K562 (cell line): Measurements from ENCODE around the gene GFOD1. TPM values are rescaled to one million over a fixed set of nuclear protein-coding genes. Genes with fewer than 3 reads are reported as not detected.

Experiments used
- ATAC-seq: fragments of 200-7000 bp; cut with Tn5 transposase; 3 replicates; pipeline ENCODE4 v1.9.1; 2020; ENCODE audit warnings: moderate library complexity
- BruUV-seq: library from RNA; stranded (reverse); fragments of 400-500 nt; replicated peaks from 2 replicates; lab custom pipeline; 2021; lab: Mats Ljungman, UMichigan
- CTCF ChIA-PET: fragments of 300-600 bp; formaldehyde crosslinking; extraction: SDS; loops from one replicate; lab custom pipeline; 2021; ENCODE audit warnings: low intra/inter-chr PET ratio; lab: Yijun Ruan, JAX
- POLR2A ChIA-PET: fragments of 300-600, 350-650 bp; sonication (Branson Sonifier 250); formaldehyde crosslinking; extraction: SDS; loops from one replicate; lab custom pipeline; 2021; ENCODE audit warnings: antibody characterized with exemption, inconsistent platforms; lab: Yijun Ruan, JAX
- DNase-seq, 4 experiments: peaks; one replicate each; pipeline versions ENCODE4 v3.0.0 to v3.0.0-alpha.2; 2011 to 2018; ENCODE audit warnings: low spot score in 3 of 4, mixed read lengths in 3 of 4; ENCODE audit errors: extremely low read depth in 1 of 4
- FAIRE-seq: peaks from 2 replicates; lab custom pipeline; 2011; peaks lifted over from hg19 to GRCh38; lab: Jason Lieb, UNC
- H2AFZ ChIP-seq: 2 replicates; pipeline ENCODE4 v1.6.0; 2011; ENCODE audit warnings: low read depth, low read length, control low read depth, inconsistent platforms
- H3K27ac ChIP-seq: fragments of 200-600 bp; 3 replicates; pipeline ENCODE4 v1.8.0; 2011; ENCODE audit warnings: low read depth, mild to moderate bottlenecking, control low read depth, inconsistent platforms, low read length, moderate library complexity, mixed read lengths; ENCODE audit errors: extremely low read depth
- H3K27me3 ChIP-seq, 2 experiments: fragments of 300-600 bp in 1 of 2; 2 replicates in 1 of 2; 3 replicates in 1 of 2; pipeline versions ENCODE4 v1.6.0 to v1.8.0; 2011; ENCODE audit warnings: inconsistent platforms in 2 of 2, low read length in 2 of 2, mild to moderate bottlenecking in 1 of 2, mixed read lengths in 1 of 2, moderate library complexity in 1 of 2; ENCODE audit not compliant: control insufficient read depth in 2 of 2, insufficient read depth in 2 of 2
- H3K36me3 ChIP-seq: fragments of 300-600 bp; 3 replicates; pipeline ENCODE4 v1.8.0; 2011; ENCODE audit warnings: mild to moderate bottlenecking, low read length, inconsistent platforms; ENCODE audit not compliant: control insufficient read depth, insufficient read depth
- H3K4me1 ChIP-seq, 2 experiments: fragments of 200-600 bp in 1 of 2; replicated peaks in 1 of 2; 2 replicates in 1 of 2; 3 replicates in 1 of 2; pipeline versions ENCODE4 v1.5.1 to v1.8.0; 2011; ENCODE audit warnings: inconsistent platforms in 2 of 2, low read length in 2 of 2, mild to moderate bottlenecking in 1 of 2, mixed read lengths in 1 of 2, moderate library complexity in 1 of 2; ENCODE audit not compliant: control insufficient read depth in 2 of 2, insufficient read depth in 2 of 2
- H3K4me2 ChIP-seq: 2 replicates; pipeline ENCODE4 v1.6.1; 2011; ENCODE audit warnings: low read length, control low read depth, inconsistent platforms, mixed read lengths; ENCODE audit not compliant: insufficient read depth
- H3K4me3 ChIP-seq: fragments of 200-600 bp; sonication (generic), shearing (Covaris generic); 2 replicates; pipeline ENCODE4 v1.5.1; 2016; ENCODE audit warnings: control low read depth, inconsistent platforms
- H3K79me2 ChIP-seq: fragments of 200-600 bp; 3 replicates; pipeline ENCODE4 v1.8.0; 2011; ENCODE audit warnings: low read length, inconsistent platforms; ENCODE audit not compliant: control insufficient read depth, insufficient read depth
- H3K9ac ChIP-seq, 2 experiments: 2 replicates each; pipeline versions ENCODE4 v1.6.0 to v1.6.1; 2011; ENCODE audit warnings: low read depth in 2 of 2, low read length in 2 of 2, control low read depth in 1 of 2, inconsistent platforms in 1 of 2, mild to moderate bottlenecking in 1 of 2, mixed read lengths in 1 of 2; ENCODE audit not compliant: insufficient read depth in 1 of 2
- H3K9me1 ChIP-seq: one replicate; pipeline ENCODE4 v1.6.0; 2011; ENCODE audit warnings: inconsistent platforms, mild to moderate bottlenecking, low read length, moderate library complexity; ENCODE audit not compliant: control insufficient read depth, insufficient read depth
- H3K9me3 ChIP-seq: replicated peaks from 2 replicates; pipeline ENCODE4 v1.5.1; 2011; ENCODE audit warnings: low read depth, low read length, inconsistent platforms; ENCODE audit not compliant: control insufficient read depth, insufficient read depth
- H4K20me1 ChIP-seq: replicated peaks from 2 replicates; pipeline ENCODE4 v1.6.1; 2011; ENCODE audit warnings: low read length, inconsistent platforms, mixed read lengths; ENCODE audit not compliant: control insufficient read depth, insufficient read depth
- BRD9 ChIP-seq: fragments of 450-650 bp; IDR thresholded peaks from 2 replicates; pipeline ENCODE4 v1.6.1; 2018; ENCODE audit warnings: low read depth; ENCODE audit not compliant: partially characterized antibody
- CBX3 ChIP-seq, 2 experiments: IDR thresholded peaks; 1 replicate in 1 of 2; 2 replicates in 1 of 2; pipeline ENCODE4 v1.6.1; 2012; ENCODE audit warnings: inconsistent platforms in 2 of 2, low read length in 2 of 2, borderline replicate concordance in 1 of 2, control low read depth in 1 of 2
- CREB1 ChIP-seq, 2 experiments: sonication (generic) in 1 of 2; formaldehyde crosslinking in 1 of 2; IDR thresholded peaks; 2 replicates each; pipeline versions ENCODE4 v1.6.1 to v1.8.0; 2012 to 2022; ENCODE audit warnings: inconsistent platforms in 1 of 2, mild to moderate bottlenecking in 1 of 2, missing genetic modification reagents in 1 of 2, moderate library complexity in 1 of 2
- CSDE1 ChIP-seq, 2 experiments: fragments of 450-650 bp; IDR thresholded peaks; 2 replicates each; pipeline ENCODE4 v1.6.1; 2016; ENCODE audit warnings: mild to moderate bottlenecking in 1 of 2
- ELF2 ChIP-seq: fragments of 250-450 bp; sonication (Bioruptor Pico); IDR thresholded peaks from 2 replicates; pipeline ENCODE4 v1.5.0; 2021; ENCODE audit warnings: mild to moderate bottlenecking
- FOXJ3 ChIP-seq: sonication (generic); formaldehyde crosslinking; IDR thresholded peaks from 2 replicates; pipeline ENCODE4 v1.4.0; 2020; ENCODE audit warnings: mild to moderate bottlenecking, missing genetic modification reagents
- GTF2E2 ChIP-seq: fragments of 200-800 bp; sonication (Bioruptor generic); IDR thresholded peaks from 2 replicates; pipeline ENCODE4 v1.6.1; 2016; ENCODE audit warnings: missing genetic modification characterization, missing compliant biosample characterization
- PCBP2 ChIP-seq: fragments of 200-400 bp; formaldehyde crosslinking; IDR thresholded peaks from 2 replicates; pipeline ENCODE4 v1.6.1; 2018; ENCODE audit warnings: low read length, low read depth, mild to moderate bottlenecking, moderate library complexity; ENCODE audit not compliant: poor library complexity, severe bottlenecking
- POLR2AphosphoS2 ChIP-seq: IDR thresholded peaks from 2 replicates; pipeline ENCODE4 v1.6.1; 2012; ENCODE audit warnings: low read length, improper control_type of control experiment
- SPI1 ChIP-seq: IDR thresholded peaks from 2 replicates; pipeline ENCODE4 v1.6.1; 2011; ENCODE audit warnings: low read depth, low read length, control low read depth, borderline replicate concordance
- TAL1 ChIP-seq: fragments of 450-650 bp; IDR thresholded peaks from 2 replicates; pipeline ENCODE4 v1.6.1; 2016; ENCODE audit warnings: mild to moderate bottlenecking
- TRIM24 ChIP-seq, 2 experiments: fragments of 450-650 bp; IDR thresholded peaks; 2 replicates each; pipeline ENCODE4 v1.6.1; 2016
- ZNF766 ChIP-seq: fragments of 200-800 bp; sonication (Bioruptor generic); conservative IDR thresholded peaks from 2 replicates; pipeline ENCODE4 v1.6.1; 2016; ENCODE audit warnings: missing genetic modification characterization, missing compliant biosample characterization
- WGBS: fragments of 100-300 bp; shearing (Covaris generic); methylation state at CpG from one replicate; pipeline ENCODE4 v1.1.6; 2016; ENCODE audit warnings: low coverage, mixed read lengths; ENCODE audit not compliant: insufficient coverage; ENCODE audit errors: missing lambda C conversion rate; 5-methylcytosine and 5-hydroxymethylcytosine counted together
- in situ Hi-C: fragments of 300-500 bp; cut with MboI; formaldehyde crosslinking; loops from 4 replicates; pipeline ENCODE4 v1.15.0; 2018; ENCODE audit warnings: inconsistent platforms, mixed read lengths
- intact Hi-C: fragments of 100-400 bp; cut with micrococcal nuclease; formaldehyde crosslinking; loops from 2 replicates; pipeline ENCODE4 v1.14.2; 2022
- polyA plus RNA-seq, 8 experiments: library from polyadenylated mRNA; depleted of rRNA in 4 of 8; stranded (reverse) in 5 of 8; unstranded in 3 of 8; fragments of >200 nt; fragmentation: Nextera tagmentation in 2 of 8; fragmentation: Illumina TruSeq in 1 of 8; extraction: Ambion mirVana in 2 of 8; extraction: Trizol in 1 of 8; gene quantifications; 2 replicates each; pipeline versions ENCODE4 v1.2.1 to v1.2.3, GENCODE V29; 2011 to 2014; ENCODE audit warnings: inconsistent platforms in 1 of 8, missing spikeins in 1 of 8
- total RNA-seq, 7 experiments: library from RNA; depleted of rRNA in 6 of 7; stranded (reverse); fragments of >200 nt in 6 of 7; fragmentation: Illumina TruSeq in 2 of 7; extraction: Trizol in 2 of 7; gene quantifications; 2 replicates each; pipeline versions ENCODE4 v1.2.1 to v1.2.3, GENCODE V29; 2011 to 2021; ENCODE audit warnings: low replicate concordance in 1 of 7
- TF ChIP-seq, protein P1 (sequence below): sonication (generic); formaldehyde crosslinking; IDR thresholded peaks from 2 replicates; pipeline ENCODE4 v1.8.0; 2022; ENCODE audit warnings: missing genetic modification reagents, mild to moderate bottlenecking, borderline replicate concordance
- TF ChIP-seq, protein P2 (sequence below): fragments of 250-450 bp; sonication (Bioruptor Pico); IDR thresholded peaks from 2 replicates; pipeline ENCODE4 v1.9.0; 2021; ENCODE audit warnings: mild to moderate bottlenecking, inconsistent platforms
- TF ChIP-seq, protein P3 (sequence below): fragments of 250-450 bp; sonication (Bioruptor Pico); IDR thresholded peaks from 2 replicates; pipeline ENCODE4 v1.4.0; 2020; ENCODE audit warnings: mild to moderate bottlenecking, moderate library complexity
- TF ChIP-seq, protein P4 (sequence below), 2 experiments: fragments of 450-650 bp in 1 of 2; sonication (generic) in 1 of 2; formaldehyde crosslinking in 1 of 2; IDR thresholded peaks in 1 of 2; conservative IDR thresholded peaks in 1 of 2; 2 replicates each; pipeline versions ENCODE4 v1.6.1 to v1.8.1; 2016 to 2023; ENCODE audit warnings: mild to moderate bottlenecking in 2 of 2, moderate library complexity in 2 of 2, inconsistent platforms in 1 of 2, missing genetic modification reagents in 1 of 2

Gene GFOD1
- total and polyA plus RNA-seq, 9 of the 15 experiments (the other 6 are each of a cell fraction or from before 2014, with no cell fraction given) = 3.8 to 12.0 (median 8.2) TPM

DNA sequence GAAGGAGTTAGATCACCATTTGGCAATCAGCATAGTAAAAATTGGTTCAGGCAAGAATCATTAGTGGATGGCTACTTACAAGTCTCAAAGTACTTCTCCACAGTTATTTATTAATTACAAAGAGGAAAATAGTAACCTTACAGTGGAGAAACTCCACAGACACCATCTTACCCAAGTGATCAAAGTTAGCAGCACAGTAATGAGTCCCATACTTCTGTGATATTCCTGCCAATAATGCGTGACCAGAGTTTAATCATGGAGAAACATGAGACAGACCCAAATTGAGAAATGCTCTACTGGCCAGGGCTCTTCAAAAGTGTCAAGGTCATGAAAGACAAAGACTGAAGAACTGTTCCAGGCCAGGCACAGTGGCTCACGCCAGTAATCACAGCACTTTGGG is 168.6 kb downstream of the GFOD1 start:
- no peaks in the 10 kb centered on the region for H3K79me2 ChIP-seq
- no peaks in the 10 kb centered on the region for H3K9me1 ChIP-seq
- no peak for DNase-seq
- WGBS = 85% methylated on average over 2 of the region's 2 CpGs
- H2AFZ ChIP-seq = no peak overlapping the region
- peaks cover 6 to 11% of the 10 kb centered on the region in 2 experiments; a peak in 4 of 5 replicates for H3K4me1 ChIP-seq
- H3K27ac ChIP-seq = no peak overlapping the region
- no peak for ATAC-seq
- BruUV-seq = no TSS peak
- CTCF ChIA-PET = no interaction called here
- H3K36me3 ChIP-seq = peaks cover 84% of the 10 kb centered on the region
- intact Hi-C loops (no loop called here), in situ Hi-C loops (no loop called here)
- no peaks in the 10 kb centered on the region for H3K27me3 ChIP-seq
- no peaks in the 10 kb centered on the region for H4K20me1 ChIP-seq
- no peak overlapping the region; a peak in 1 of 4 replicates for H3K9ac ChIP-seq
- no peak overlapping the region for H3K4me3 ChIP-seq
- FAIRE-seq = no peak
- no peaks in the 10 kb centered on the region for H3K9me3 ChIP-seq
- no peak overlapping the region for H3K4me2 ChIP-seq
- POLR2A ChIA-PET = interaction anchor here (1.7 kb wide), 1 partner anchor 10 kb away, joined by 4 read pairs; no protein-coding TSS in a partner anchor
- TF ChIP-seq, protein P1, sequence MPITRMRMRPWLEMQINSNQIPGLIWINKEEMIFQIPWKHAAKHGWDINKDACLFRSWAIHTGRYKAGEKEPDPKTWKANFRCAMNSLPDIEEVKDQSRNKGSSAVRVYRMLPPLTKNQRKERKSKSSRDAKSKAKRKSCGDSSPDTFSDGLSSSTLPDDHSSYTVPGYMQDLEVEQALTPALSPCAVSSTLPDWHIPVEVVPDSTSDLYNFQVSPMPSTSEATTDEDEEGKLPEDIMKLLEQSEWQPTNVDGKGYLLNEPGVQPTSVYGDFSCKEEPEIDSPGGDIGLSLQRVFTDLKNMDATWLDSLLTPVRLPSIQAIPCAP (CRISPR knock-in tag) = no peak
- no peak for TF ChIP-seq BRD9
- TF ChIP-seq SPI1 = no peak
- no peak for TF ChIP-seq CREB1 (IDR thresholded peaks at IDR 0.05)
- TF ChIP-seq CREB1 (CRISPR knock-in tag; IDR thresholded peaks at IDR 0.05) = no peak
- TF ChIP-seq, protein P2, sequence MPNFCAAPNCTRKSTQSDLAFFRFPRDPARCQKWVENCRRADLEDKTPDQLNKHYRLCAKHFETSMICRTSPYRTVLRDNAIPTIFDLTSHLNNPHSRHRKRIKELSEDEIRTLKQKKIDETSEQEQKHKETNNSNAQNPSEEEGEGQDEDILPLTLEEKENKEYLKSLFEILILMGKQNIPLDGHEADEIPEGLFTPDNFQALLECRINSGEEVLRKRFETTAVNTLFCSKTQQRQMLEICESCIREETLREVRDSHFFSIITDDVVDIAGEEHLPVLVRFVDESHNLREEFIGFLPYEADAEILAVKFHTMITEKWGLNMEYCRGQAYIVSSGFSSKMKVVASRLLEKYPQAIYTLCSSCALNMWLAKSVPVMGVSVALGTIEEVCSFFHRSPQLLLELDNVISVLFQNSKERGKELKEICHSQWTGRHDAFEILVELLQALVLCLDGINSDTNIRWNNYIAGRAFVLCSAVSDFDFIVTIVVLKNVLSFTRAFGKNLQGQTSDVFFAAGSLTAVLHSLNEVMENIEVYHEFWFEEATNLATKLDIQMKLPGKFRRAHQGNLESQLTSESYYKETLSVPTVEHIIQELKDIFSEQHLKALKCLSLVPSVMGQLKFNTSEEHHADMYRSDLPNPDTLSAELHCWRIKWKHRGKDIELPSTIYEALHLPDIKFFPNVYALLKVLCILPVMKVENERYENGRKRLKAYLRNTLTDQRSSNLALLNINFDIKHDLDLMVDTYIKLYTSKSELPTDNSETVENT (CRISPR knock-in tag) = no peak
- no peak for TF ChIP-seq FOXJ3
- no peak for TF ChIP-seq PCBP2
- TF ChIP-seq, protein P3, sequence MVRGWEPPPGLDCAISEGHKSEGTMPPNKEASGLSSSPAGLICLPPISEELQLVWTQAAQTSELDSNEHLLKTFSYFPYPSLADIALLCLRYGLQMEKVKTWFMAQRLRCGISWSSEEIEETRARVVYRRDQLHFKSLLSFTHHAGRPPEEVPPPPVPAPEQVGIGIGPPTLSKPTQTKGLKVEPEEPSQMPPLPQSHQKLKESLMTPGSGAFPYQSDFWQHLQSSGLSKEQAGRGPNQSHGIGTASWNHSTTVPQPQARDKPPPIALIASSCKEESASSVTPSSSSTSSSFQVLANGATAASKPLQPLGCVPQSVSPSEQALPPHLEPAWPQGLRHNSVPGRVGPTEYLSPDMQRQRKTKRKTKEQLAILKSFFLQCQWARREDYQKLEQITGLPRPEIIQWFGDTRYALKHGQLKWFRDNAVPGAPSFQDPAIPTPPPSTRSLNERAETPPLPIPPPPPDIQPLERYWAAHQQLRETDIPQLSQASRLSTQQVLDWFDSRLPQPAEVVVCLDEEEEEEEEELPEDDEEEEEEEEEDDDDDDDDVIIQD (CRISPR knock-in tag) = no peak
- TF ChIP-seq GTF2E2 (tag) = no peak
- TF ChIP-seq POLR2AphosphoS2 = no peak
- no peak for TF ChIP-seq ELF2 (CRISPR knock-in tag)
- TF ChIP-seq ZNF766 (CRISPR knock-in tag) = no peak
- TF ChIP-seq TRIM24 (IDR thresholded peaks at IDR 0.05) = no peak
- TF ChIP-seq, protein P4, sequence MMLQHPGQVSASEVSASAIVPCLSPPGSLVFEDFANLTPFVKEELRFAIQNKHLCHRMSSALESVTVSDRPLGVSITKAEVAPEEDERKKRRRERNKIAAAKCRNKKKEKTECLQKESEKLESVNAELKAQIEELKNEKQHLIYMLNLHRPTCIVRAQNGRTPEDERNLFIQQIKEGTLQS (IDR thresholded peaks at IDR 0.05) = no peak
- TF ChIP-seq, protein P4 (CRISPR knock-in tag; conservative IDR thresholded peaks at IDR 0.05) = no peak
- no peak for TF ChIP-seq CSDE1 (IDR thresholded peaks at IDR 0.05)
- TF ChIP-seq CBX3 (IDR thresholded peaks at IDR 0.05; ENCODE audit: borderline replicate concordance in 1 of 2, low read length in 2 of 2) = no peak
- TF ChIP-seq TAL1 = no peak
